HK-2 (cell line): ENCODE data around the gene RBMS3.
A peak's percentile ranks its signal among the peaks of the same experiment; 100 is the strongest.
"Not testable (repeated sequence)": the region's sequence is repeated elsewhere in the genome, so short reads cannot be mapped to it uniquely, and the experiment has no call there.

Experiments
- DNase-seq: peaks from one replicate; pipeline ENCODE4 v3.0.0-alpha.2; 2018; ENCODE audit not compliant: unreplicated experiment

Gene RBMS3

DNA sequence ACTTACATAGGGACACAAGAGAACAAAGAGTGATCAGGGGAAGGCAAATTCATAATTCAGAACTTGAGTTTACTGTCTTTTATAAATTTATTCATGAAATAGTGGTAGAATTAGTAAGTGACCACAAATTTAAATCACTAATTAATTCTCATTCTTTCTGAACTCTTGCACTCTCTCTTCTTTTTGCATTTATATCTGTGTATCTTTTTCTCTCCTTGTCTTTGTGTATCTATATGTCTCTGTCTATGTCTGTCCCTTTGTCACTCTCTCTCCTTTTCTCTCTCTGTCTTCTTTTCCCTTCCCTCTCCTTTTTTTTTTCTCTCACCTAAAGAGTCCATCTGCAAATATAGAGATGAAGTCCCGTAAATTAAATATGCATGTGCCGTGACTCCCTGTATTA, 31.5 kb downstream of the RBMS3 start:
- DNase-seq: no peak

DNA sequence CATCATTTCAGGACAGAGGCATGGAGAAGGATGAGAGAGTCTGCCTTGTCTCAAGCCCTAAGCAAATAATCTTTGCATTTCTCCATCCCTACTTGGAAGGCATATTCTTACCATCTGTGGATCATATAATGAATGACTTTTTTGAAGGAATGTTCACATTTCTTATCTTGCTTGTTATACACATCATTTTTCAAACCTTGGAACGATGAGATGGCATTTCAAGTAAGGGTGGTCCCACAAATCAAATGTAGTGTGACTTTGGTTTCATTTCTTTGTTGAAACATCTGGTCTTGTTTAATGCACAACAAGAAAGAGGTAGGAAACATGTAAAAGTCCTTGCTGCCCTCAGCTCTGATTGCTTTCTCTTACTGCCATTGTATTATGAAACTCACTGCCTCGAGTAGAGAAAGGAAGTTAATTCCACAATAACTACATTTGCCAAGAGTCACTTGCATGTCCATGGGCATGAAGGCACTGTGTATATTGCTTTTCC, 32.1 kb downstream of the RBMS3 start:
- DNase-seq: no peak

DNA sequence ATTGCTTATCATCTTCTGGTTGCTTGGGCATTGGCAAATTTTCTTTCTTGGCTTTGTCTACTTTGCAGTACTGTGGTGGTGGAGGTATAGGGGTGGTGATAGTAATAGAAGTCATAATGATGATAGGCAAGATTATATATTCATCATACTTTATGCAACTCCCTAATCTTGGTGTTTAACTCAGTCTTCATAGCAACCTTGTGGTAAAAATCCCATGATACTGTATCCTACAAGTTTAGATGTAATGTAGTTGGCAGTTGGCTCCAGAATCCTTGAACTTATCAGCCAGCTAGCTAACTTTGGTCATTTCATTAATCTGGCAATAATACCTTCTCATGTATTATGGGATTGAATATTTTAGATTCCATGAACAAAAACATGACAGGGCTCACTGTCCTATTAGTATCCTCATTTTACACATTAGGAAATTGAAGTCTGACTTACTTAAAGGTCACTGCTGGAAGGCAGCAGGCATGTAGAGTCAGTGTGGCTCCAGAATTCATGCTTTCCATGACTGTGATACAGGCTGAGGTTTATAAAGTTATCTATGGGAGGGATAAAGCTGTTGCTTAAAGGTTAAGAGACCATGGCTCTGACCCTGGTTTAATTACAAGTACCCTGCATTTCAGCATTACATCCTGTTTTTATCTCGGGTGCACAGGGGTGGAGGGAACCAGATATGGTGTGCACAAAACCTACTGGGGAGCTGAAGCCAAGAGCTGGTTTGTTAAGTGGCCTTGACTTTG, 33.3 kb downstream of the RBMS3 start:
- DNase-seq: no peak

DNA sequence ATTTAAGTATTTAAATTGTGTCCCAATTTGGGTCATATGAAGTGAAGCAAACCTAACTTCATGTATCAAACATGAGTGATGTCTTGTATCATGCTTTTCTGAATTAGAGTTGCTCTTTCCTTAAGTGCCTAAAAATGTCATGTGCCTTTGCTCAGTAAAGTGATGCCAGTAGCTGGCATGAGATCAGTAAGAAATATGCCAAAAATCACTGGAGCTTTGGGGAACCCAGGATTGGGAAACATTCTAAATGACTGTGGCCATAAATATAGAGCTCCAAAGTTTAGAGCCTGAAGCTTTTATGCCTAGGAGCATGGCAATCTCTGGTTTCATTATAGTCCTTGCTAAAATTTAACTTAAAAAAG, 33.8 kb downstream of the RBMS3 start:
- no peak for DNase-seq

DNA sequence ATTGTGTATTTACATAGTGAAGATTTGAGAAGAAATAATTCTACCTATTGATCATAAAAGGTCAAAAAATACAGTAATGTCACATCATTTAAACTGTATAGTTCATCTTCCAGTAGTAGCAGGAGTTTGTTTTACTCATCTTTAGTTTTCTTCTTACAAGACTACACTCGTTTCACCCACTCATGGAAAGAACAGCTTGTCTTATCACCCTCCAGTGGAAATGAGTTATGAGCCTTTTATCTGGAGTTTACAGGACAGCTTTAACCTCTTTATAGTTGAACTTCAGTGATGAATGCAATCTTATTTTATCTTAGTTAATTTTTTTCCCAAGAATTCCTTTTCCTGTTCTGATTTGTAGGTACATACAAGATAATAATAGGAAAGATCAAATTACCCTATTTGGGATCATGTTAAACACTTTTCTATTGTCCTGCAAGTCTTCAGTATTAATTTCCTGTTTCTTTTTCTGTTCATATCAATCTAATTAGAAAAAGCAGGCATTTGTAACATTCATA, 36.8 kb downstream of the RBMS3 start:
- no peak for DNase-seq

DNA sequence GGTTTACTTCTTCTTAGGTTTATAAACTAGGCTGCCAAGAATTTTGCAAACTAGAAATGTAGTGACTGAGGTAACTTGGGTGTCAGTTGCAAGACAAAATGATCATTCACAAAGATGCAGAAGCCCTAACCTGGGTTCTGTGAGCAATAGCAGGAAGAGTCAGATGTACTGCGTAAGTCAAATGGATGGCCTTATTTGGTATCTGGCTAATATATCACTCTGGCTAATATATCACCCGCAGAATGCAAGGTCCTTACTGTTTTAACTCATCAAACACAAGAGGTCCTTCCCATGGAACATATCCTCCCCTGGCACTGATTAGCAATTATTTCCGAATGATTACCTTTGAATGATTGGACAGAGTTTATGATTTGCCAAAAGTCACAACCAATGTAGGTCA, 37.4 kb downstream of the RBMS3 start:
- no peak for DNase-seq

DNA sequence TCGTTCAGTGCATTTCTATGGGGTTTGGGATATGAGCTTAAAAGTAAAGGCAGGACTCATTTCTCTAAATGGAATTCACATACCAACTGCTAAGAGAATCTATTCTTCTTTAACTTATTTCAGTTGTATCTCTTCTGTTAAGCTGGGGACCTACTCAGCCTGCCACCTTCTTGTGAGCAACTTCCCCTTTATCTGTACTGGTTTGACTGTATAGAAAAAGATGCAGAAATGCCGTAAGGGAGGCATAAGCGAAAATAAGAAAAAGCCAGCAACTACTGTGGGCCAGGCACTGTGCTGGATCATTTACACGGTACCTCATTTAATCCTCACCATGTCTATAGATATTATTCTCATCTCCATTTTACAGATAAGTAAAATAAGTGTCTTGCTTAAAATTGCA, 38.4 kb downstream of the RBMS3 start:
- DNase-seq: no peak

DNA sequence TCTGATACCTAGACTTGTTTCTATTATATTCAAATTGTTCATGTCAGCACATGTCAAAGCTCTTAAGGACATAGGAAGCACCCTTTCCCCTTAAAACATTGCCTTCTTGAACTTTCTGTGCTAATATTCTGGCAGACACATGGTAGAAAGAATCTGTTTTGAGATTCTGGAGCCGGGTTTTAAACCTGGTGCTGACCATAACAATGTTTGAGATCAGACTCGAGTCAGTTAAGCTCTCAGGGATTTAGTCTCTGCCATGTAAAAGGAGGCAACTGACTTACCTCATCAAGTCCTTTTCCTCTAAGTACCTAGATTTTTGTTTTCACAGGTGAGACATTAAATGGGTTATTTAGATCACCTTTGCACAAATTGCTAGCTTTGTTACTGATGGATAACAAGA, 38.9 kb downstream of the RBMS3 start:
- DNase-seq: no peak

DNA sequence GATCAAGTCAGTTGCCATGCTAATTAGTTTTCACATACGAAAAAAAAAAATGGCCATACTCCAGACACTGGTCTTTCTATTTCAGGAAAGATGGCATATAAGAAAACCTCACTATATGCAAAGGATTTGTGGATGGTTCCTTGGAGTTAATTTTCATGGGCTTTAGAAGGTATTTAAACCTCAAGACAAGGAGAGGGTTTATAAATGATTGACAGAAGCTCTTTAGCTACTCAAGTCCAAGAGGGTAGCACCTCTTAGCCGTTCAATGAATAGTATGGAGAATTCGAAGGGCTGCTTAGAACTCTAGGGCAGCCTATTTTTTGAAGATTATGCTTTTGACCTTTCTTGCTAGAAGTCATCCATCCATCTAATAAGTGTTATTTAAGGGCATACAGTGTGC, 41.7 kb downstream of the RBMS3 start:
- no peak for DNase-seq

DNA sequence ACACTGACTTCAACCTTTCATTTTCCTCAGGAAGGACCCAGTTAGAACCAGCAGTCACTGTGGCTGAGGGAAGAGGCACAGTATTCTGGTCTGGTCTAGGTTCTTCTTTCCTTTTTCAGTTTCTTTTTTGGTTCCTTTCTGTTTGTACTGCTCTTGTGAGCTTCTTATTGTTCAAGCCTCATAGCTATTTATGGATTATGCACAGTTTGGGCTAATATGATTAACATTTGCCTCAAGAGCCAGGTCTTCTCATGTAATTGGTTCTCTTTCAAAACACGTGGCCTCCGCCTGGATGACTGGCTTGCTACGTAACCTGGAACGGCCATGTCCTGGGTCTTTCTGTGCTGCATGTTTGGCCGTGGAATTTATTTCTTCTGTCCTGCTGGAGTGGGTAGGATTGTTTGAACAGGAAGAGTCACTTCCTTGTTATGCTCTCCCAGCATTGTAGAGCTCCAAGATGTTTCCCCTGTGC, 43.3 kb downstream of the RBMS3 start:
- DNase-seq: no peak

DNA sequence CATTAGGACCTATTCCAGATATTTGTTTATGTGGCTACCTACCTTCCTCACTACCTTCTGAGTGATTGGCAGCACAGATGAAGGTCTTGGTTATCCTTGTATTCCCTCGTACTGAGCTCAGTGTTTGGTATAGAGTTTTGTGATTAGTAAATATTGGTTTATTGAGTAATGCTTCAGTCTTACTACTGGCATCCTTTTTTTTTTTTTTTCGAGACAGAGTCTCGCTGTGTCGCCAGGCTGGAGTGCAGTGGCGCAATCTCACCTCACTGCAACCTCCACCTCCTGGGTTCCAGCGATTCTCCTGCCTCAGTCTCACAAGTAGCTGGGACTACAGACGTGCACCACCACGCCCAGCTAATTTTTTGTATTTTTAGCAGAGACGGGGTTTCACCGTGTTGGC, 45.7 kb downstream of the RBMS3 start:
- not testable (repeated sequence) for DNase-seq

DNA sequence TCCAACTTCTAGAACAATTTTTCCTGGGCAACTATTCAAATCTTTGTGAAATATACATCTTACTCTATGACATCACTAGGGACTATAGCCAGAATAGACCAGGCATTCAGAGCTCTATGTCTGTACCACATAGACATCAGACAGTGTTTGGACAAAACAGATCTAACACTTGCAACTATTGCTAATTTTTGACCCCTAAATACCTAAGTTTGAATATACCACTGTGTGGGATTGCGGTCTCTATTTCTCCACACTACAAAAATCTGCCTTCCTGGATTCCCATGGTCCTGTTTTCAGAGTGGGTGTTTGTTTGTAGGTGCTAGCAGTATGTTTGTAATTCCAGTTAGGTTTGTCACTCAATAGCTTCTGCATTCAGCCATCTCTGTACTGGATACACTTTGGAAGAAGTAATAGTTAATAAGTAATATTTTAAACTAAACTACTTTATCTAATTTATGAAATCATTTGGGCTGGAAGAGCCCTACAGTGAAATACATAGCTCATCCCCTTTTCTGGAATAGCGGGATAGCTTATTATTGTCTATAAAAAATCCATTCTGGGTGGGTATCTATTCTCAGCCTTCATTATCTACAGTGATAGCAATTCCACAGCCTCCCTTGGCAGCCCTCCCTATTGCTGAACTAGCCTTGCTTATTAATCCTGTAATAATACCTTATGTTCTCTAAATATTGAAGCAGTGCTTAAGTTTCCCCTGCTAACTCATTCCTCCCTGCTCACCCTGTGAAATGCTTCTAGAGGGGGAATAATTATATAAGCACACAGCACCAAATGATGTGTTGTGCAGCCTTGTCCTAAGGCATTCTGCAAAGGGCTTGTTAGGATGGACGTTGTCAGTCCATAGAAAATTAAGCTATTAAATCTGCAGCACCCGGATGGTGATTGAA, 49.4 kb downstream of the RBMS3 start:
- DNase-seq: no peak

DNA sequence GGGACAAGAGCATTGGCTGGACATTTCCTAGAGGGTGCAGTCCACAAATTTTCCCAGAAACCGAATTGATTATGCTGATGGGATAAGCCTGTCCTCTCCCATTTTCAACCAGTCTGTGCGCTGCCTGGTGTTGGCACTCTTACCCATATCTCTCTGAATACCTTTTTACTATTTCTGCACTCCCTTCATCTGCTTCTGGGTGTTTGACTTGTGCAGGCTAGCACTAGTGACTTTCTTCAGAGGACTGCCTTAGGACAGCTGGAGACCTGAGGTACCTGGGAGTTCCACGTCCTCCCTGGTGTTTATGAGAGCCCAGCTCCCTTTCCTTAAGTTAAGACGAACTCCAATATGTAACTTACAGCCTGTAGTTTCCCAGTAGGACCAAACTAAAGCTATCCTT, 50.2 kb downstream of the RBMS3 start:
- no peak for DNase-seq

DNA sequence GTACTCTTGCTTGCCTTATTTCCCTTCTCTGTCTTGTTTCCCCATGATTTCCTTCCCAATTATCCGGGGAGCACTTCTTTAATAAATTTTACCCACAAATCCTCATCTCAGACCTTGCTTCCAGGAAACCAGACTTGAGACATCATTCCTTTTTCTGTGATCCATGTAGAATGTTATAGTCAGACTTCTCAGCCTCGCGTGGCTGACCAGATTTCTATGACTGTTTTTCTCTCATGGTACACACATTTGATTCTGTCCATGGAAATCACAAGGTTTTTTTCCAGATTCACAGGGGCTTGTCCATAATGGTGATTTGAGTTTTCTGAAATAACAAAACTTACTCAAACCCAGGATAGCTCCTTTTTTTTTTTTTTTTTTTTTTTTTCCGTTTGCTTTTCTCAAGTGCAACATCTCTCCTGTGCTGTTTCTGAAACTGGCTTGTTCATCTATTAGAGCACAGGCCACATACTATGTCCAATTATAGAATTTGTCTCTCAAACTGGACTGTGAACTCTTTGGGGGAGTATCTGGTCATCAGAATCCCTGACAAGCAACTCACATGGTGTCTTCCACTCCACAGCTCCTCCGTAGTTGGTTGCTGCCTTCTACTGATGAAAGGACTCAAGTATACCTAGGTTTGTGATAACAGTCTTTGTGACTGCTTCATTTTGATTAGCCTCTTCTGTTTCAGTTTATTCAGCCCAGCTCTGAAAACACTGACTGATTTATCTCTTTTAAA, 50.8 kb downstream of the RBMS3 start:
- no peak for DNase-seq

DNA sequence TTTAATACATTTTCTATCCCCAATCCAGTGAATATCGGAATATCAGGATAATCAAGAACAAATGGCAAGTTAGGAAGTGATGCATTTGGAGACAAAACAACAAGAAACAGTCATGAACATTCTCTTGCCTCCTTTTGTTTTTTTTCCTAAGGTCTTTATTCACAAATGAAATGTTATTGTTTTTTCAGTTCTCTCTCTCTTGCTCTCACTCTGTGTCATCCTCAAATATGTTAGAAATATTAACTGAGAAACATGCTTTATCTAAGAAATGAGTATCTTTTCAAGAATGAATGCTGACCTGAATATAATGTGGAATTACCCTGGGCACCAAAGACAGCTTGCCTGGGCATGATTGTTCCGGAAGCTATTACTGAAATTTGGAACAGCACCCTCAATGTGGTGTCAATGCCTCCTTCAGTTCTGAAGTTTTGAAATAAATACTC, 51.3 kb downstream of the RBMS3 start:
- no peak for DNase-seq

DNA sequence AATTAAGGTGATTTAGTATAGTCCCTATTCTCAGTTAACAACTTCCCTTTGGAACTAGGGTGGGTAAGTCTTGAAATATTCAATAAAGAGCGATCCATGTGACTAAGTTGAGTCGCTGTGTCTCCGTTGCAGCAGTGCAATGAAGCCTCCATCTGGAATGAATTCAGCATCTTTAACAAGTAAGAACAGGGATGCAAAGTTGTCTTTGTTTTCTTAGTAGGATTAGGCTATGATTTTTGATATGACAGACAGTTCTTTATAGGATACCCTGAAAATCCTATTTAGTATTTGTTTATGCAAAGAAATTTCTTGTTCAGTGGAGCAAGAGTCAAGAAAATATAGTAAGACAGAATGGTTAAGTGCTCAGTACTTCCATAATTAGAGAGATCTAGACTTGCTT, 52.7 kb downstream of the RBMS3 start:
- no peak for DNase-seq

DNA sequence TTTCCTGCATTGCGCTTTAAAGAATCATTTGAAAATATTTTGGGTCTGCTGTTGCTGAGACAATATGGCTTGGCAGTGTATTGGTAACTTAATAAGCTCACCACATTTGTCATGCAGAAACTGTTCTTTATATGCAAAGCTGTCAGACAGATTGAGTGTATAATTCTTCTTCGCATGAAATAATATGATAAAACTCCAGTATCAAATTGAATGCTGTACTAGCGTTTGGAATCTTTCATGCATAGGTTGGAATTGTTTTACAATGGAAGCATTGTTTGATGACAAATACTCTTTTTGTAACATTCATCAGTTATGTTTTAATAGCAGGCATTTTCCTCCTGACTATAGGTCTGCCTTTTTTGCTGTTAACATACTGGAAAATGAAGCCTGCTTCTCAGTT, 53.8 kb downstream of the RBMS3 start:
- no peak for DNase-seq

DNA sequence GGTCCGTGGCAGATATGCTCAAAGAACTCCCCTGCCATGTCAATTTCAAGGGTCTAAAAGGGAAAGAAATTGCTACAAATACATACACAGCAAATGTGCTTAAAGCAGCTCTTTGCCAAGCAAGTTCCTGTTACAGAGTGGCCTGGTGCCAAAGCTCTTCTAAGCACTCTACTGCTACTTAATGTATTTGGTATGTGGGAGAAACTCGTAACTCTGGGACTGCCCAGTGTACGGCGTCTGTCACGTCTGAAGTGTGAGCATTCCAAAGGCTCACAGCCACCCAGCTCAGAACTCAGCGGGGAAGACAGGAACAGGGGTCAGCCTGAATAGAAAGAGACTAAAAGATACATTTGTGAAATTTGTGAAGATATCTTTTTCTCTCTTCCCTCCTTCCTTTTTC, 54.6 kb downstream of the RBMS3 start:
- DNase-seq: peak; percentile 74

DNA sequence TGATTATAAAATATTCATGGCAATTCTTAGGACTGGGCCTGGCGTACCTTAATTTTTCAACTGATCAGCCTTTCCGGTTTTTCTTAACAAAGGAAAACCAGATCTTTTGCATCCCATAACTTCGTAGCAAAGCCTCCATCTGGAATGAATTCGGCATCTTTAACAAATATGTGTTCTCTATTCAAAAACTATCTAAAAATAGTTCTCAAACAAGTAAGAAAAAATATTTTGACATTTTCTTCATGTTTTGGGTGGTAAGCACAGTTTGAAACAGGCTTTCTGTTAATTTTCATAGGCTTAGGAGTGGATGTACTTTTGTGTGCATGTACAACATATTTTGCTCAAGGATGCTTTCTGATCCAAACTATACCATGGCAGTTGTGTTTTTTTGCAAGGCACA, 55.1 kb downstream of the RBMS3 start:
- no peak for DNase-seq

DNA sequence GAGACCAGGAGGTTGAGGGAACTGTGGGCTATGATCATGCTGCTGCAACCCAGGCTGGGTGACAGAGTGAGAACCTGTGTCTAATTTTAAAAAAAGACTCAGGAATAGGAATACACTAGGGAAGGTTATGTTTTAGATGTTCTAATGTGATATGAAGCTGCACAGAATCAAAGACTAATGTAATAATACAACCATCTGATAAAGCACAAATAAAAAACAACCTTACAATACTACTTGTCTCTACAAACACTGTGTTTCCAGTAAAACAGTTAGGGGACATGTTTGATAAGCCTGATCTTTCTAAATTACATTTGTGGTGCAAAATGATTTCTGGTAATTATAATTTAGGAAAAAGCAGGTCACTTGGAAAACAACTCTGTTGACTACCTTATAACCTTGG, 56.7 kb downstream of the RBMS3 start:
- no peak for DNase-seq

DNA sequence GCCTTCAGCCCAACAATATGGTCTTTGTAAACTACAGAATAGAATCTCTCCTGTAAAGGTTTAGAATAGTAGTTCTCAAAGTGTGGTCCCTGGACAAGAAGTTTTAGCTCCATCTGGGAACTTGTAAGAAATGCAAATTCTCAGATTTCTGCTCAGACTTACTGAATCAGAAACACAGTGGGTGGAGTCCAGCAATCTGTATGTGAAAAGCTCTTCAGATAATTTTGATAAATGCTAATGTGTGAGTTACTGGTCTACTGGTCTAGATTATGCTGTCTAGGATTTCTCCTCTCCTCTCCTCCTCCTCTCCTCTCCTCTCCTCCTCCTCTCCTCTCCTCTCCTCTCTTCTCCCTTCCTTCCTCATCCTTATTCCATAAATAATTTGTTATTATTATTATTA, 57.5 kb downstream of the RBMS3 start:
- no peak for DNase-seq
